Airway epithelial cell (primary cell): ENCODE data around the gene DUSP3. TPM values are rescaled to one million over a fixed set of nuclear protein-coding genes. Genes with fewer than 3 reads are reported as not detected.

ENCODE experiments used
- total RNA-seq: library from RNA; depleted of rRNA; stranded (reverse); fragments of >200 nt; gene quantifications from 2 replicates; pipeline ENCODE4 v1.2.3, GENCODE V29; 2015

Gene DUSP3
- 15.0 and 20.6 TPM in 2 replicates for total RNA-seq

DNA sequence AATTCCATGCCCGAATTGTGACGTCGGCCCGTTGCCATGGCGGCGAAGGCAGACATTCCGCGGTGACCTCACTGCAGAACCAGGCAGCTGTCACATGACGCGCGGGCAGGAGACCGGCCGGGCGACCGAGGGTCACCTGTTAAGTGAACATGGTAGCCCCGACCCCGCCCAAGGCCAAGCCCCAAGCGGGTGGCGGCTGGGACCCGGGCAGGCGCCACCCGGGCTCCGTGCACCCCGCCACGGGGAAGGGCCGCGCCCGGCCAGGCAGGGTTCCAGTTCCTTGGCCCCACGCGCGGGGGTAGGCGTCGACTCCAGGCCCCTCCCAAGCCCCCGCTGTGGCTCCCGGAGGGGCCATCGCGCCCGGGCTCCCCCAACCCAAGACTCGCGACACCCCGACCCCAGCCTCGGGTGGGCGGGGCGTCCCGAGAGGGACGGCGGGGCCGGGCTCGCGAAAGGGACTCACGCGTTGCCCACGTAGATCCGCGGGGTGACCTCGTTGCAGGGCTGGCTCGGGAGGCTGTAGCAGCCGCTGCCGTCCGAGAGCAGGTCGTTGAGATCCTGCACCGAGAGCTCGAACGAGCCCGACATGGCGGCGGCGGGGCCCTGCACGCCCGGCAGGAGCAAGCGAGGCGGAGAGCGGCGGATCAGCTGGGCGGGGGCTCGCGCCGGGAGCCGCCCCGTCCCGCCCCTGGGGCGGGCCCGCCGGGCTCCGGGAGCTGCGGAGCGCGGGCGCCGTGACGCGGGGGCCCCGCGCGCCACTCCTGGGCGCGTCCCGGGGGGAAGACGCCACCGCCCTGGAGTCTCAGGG lies at the start of gene DUSP3:
TSS of gene DUSP3 (minus strand) at position 641 of the 808 bp plus-strand sequence. CDS start at position 588, 53 bp downstream.

DNA sequence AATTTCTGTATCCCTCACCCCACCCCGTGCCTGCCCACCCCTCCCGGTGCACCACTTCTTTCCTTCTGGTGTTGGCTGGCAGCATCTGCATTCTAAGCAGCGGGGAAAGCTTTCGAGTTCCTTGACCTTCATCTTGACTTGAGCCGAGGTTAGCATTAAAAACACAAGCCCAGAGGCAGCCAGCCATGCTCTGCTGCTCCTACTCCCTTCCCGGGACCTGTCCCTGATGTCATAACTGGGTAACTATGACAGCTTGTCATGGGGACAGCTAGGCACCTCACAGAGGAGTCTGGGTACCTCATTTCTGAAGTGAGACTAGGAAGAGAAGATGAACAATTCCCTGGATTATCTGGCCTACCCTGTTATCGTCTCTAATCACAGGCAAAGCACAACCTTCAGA lies 1.4 kb upstream of the DUSP3 start, which contains the start of gene CFAP97D1:
TSS of gene CFAP97D1 (plus strand) at position 301 of the 400 bp plus-strand sequence. CDS start at position 329, 28 bp downstream.

DNA sequence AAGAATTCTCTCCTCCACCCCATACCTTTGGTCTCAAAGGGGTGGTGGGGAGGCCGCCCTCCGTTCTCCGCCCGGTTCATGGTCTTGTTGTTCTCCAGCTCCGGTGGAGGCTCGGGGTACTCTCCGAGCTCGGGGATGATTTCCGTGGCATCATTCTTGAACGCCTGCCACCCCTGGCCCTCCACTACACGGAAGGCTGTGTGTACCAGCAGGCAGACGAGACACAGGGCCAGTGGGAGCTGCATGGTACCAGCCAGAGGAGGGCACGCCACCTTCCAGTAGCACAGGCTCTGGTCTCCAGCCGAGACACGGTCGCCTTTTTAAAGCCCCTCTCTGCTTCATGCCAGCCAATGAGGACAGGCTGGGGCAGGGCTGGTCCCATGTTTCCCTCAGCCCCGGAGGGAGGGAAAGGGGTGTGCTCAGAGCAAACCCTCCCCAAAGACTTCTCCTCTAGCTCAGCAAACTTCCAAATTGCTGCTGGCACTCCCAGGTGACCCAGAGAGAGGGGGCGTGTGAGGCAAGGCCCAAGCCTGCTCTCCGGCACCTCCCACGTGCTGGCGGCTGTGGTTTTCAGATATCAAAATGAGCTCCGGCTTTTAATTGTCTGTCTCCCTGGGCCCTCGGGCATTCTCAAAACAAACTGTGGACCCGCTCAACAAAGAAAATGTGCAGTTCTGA lies 20.1 kb downstream of the DUSP3 start, which contains the start of gene SOST:
TSS of gene SOST (minus strand) at position 295 of the 678 bp plus-strand sequence. CDS start at position 245, 50 bp downstream.

Other genes starting within 250 kb of the DUSP3 start
- 15.0 and 23.2 TPM in 2 replicates for gene ETV4, start 232.6 kb downstream of the DUSP3 start, total RNA-seq
- 0.28 TPM in 1 of 2 replicates, not detected in the other for gene MEOX1, start 117.1 kb downstream of the DUSP3 start, total RNA-seq
- not detected in 2 replicates for gene SOST, start 20.2 kb downstream of the DUSP3 start, total RNA-seq
- not detected in 2 replicates for gene CFAP97D1, start 1.5 kb upstream of the DUSP3 start, total RNA-seq
- 4.6 and 4.9 TPM in 2 replicates for gene MPP3, start 54.2 kb upstream of the DUSP3 start, total RNA-seq
- not detected in 2 replicates for gene CD300LG, start 68.2 kb upstream of the DUSP3 start, total RNA-seq
- gene MPP2, start 128.6 kb upstream of the DUSP3 start, total RNA-seq: 1.3 and 1.8 TPM in 2 replicates
- not detected in 2 replicates for gene PPY, start 163.5 kb upstream of the DUSP3 start, total RNA-seq
- gene PYY, start 175.0 kb upstream of the DUSP3 start, total RNA-seq: not detected in 2 replicates
- gene NAGS, start 225.6 kb upstream of the DUSP3 start, total RNA-seq: 6.2 and 10.6 TPM in 2 replicates
- gene TMEM101, start 236.0 kb upstream of the DUSP3 start, total RNA-seq: 51.8 and 70.0 TPM in 2 replicates